Colon (tissue), 2 donors: ENCODE results near the gene P2RX7.
"Not testable (repeated sequence)": the region's sequence is repeated elsewhere in the genome, so short reads cannot be mapped to it uniquely, and the experiment has no call there.

Experiments used
- FAIRE-seq: peaks from 2 replicates; lab custom pipeline; 2012; peaks lifted over from hg19 to GRCh38; lab: Jason Lieb, UNC
- donor health status: control.
- donor health status: control.

P2RX7 gene

GRCh38 chr12:121205491-121205890 lies 72.8 kb downstream of the P2RX7 start:
- no peak for FAIRE-seq

- FAIRE-seq: not testable (repeated sequence)
These were observed 75.9 kb downstream of the P2RX7 start for GRCh38 chr12:121208571-121208970.

GRCh38 chr12:121209221-121209620 lies 76.5 kb downstream of the P2RX7 start:
- FAIRE-seq: no peak

- no peak for FAIRE-seq
These were observed 77.2 kb downstream of the P2RX7 start, which contains the start of gene P2RX4 for GRCh38 chr12:121209624-121210572. TSS of gene P2RX4 (plus strand) at chr12:121210129. CDS start at chr12:121210165, 36 bp downstream.

GRCh38 chr12:121212875-121213274 lies 80.2 kb downstream of the P2RX7 start:
- FAIRE-seq: no peak

- FAIRE-seq: no peak
These were observed 81.6 kb downstream of the P2RX7 start for GRCh38 chr12:121214166-121214777.

- peak; percentile 69 for FAIRE-seq
These were observed 82.4 kb downstream of the P2RX7 start for GRCh38 chr12:121214855-121215745.

- no peak for FAIRE-seq
These were observed 83.4 kb downstream of the P2RX7 start for GRCh38 chr12:121216102-121216501.

- FAIRE-seq: no peak
These were observed 84.4 kb downstream of the P2RX7 start for GRCh38 chr12:121217063-121217462.

- FAIRE-seq: no peak
These were observed 85.1 kb downstream of the P2RX7 start for GRCh38 chr12:121217761-121218160.

- no peak for FAIRE-seq
These were observed 86.1 kb downstream of the P2RX7 start for GRCh38 chr12:121218588-121219352.

- no peak for FAIRE-seq
These were observed 86.8 kb downstream of the P2RX7 start for GRCh38 chr12:121219353-121219986.

GRCh38 chr12:121222847-121223246 lies 90.2 kb downstream of the P2RX7 start:
- no peak for FAIRE-seq

GRCh38 chr12:121223292-121224285 lies 90.9 kb downstream of the P2RX7 start:
- no peak for FAIRE-seq

GRCh38 chr12:121224591-121224990 lies 91.9 kb downstream of the P2RX7 start:
- no peak for FAIRE-seq

GRCh38 chr12:121226399-121226798 lies 93.7 kb downstream of the P2RX7 start:
- no peak for FAIRE-seq

GRCh38 chr12:121226871-121227270 lies 94.2 kb downstream of the P2RX7 start:
- FAIRE-seq: not testable (repeated sequence)

- FAIRE-seq: no peak
These were observed 94.6 kb downstream of the P2RX7 start for GRCh38 chr12:121227294-121227693.

- FAIRE-seq: no peak
These were observed 96.4 kb downstream of the P2RX7 start for GRCh38 chr12:121228919-121229665.
